Suprapubic skin (tissue), 4 donors: ENCODE data around the gene SPOCK1. TPM values are rescaled to one million over a fixed set of nuclear protein-coding genes. Genes with fewer than 3 reads are reported as not detected.

Experiments
- DNase-seq, 2 donors: peaks; one replicate each; pipeline ENCODE4 v3.0.0-alpha.2; 2019; ENCODE audit warnings: low spot score in 2 of 2
- H3K27ac ChIP-seq: fragments of 200-600 bp; sonication (generic); one replicate; pipeline ENCODE4 v1.5.1; 2019
- H3K27me3 ChIP-seq: fragments of 200-600 bp; sonication (generic); one replicate; pipeline ENCODE4 v1.5.1; 2019
- H3K36me3 ChIP-seq: fragments of 200-600 bp; sonication (generic); one replicate; pipeline ENCODE4 v1.5.1; 2019
- H3K4me1 ChIP-seq: fragments of 200-600 bp; sonication (generic); one replicate; pipeline ENCODE4 v1.5.1; 2019
- H3K4me3 ChIP-seq: fragments of 200-600 bp; sonication (generic); one replicate; pipeline ENCODE4 v1.5.1; 2019; ENCODE audit warnings: mild to moderate bottlenecking
- H3K9me3 ChIP-seq: fragments of 200-600 bp; sonication (generic); one replicate; pipeline ENCODE4 v1.5.1; 2019
- EP300 ChIP-seq: sonication (generic); formaldehyde crosslinking; IDR thresholded peaks from one replicate; pipeline ENCODE4 v1.6.1; 2017; ENCODE audit warnings: antibody characterized with exemption
- POLR2A ChIP-seq, 2 donors: fragments of 450-650 bp; IDR thresholded peaks; one replicate each; pipeline ENCODE4 v1.6.1; 2017; ENCODE audit warnings: antibody characterized with exemption in 2 of 2, mild to moderate bottlenecking in 2 of 2, moderate library complexity in 2 of 2
- POLR2AphosphoS5 ChIP-seq, 3 donors: sonication (generic); formaldehyde crosslinking; IDR thresholded peaks; one replicate each; pipeline ENCODE4 v1.6.1; 2017; ENCODE audit warnings: antibody characterized with exemption in 3 of 3
- WGBS: methylation state at CpG from one replicate; pipeline ENCODE4 v1.1.5; 2018; 5-methylcytosine and 5-hydroxymethylcytosine counted together
- total RNA-seq, 4 donors: library from RNA; depleted of rRNA; stranded (reverse); fragments of >200 nt; gene quantifications; one replicate each; pipeline ENCODE4 v1.1.0, GENCODE V29; 2016
- TF ChIP-seq, protein P1 (sequence below), 2 donors: fragments of 200-600 bp in 1 of 2; fragments of 450-650 bp in 1 of 2; sonication (generic) in 1 of 2; IDR thresholded peaks; one replicate each; pipeline ENCODE4 v1.5.1; 2016 to 2019; ENCODE audit warnings: antibody characterized with exemption in 2 of 2, mild to moderate bottlenecking in 1 of 2, moderate library complexity in 1 of 2

The SPOCK1 gene
- total RNA-seq, 4 donors from 2014 or later: 3.9 to 11.6 (median 5.4) TPM

DNA sequence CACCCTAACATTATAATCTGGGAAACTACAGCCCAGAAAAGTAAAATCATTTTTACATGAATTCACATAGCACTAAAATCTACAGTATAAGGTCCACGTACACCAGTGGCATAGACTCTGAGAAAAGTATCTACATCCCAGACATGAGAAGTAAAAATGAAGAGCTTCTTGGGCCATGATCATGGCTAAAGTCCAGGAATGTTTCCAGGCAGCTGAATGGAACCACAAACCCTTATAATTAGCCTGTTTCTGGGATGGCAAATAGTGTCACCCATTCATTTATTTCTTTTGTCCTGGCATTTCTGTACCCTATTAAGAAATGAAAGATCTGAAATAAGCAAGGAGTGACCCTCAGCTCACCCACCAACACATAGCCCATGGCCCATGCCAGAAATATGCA is 217.9 kb downstream of the SPOCK1 start:
- no peaks in the 10 kb centered on the region for H3K4me1 ChIP-seq
- WGBS: 96% methylated on average over 1 of the region's 1 CpG
- no peak for DNase-seq
- H3K36me3 ChIP-seq: no peaks in the 10 kb centered on the region
- no peaks in the 10 kb centered on the region for H3K9me3 ChIP-seq
- H3K4me3 ChIP-seq: no peak overlapping the region
- H3K27me3 ChIP-seq: no peaks in the 10 kb centered on the region
- TF ChIP-seq, protein P1, sequence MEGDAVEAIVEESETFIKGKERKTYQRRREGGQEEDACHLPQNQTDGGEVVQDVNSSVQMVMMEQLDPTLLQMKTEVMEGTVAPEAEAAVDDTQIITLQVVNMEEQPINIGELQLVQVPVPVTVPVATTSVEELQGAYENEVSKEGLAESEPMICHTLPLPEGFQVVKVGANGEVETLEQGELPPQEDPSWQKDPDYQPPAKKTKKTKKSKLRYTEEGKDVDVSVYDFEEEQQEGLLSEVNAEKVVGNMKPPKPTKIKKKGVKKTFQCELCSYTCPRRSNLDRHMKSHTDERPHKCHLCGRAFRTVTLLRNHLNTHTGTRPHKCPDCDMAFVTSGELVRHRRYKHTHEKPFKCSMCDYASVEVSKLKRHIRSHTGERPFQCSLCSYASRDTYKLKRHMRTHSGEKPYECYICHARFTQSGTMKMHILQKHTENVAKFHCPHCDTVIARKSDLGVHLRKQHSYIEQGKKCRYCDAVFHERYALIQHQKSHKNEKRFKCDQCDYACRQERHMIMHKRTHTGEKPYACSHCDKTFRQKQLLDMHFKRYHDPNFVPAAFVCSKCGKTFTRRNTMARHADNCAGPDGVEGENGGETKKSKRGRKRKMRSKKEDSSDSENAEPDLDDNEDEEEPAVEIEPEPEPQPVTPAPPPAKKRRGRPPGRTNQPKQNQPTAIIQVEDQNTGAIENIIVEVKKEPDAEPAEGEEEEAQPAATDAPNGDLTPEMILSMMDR (IDR thresholded peaks at IDR 0.05): no peak
- TF ChIP-seq POLR2A (IDR thresholded peaks at IDR 0.05): no peak
- no peak for TF ChIP-seq POLR2AphosphoS5 (IDR thresholded peaks at IDR 0.05)
- no peak overlapping the region for H3K27ac ChIP-seq

DNA sequence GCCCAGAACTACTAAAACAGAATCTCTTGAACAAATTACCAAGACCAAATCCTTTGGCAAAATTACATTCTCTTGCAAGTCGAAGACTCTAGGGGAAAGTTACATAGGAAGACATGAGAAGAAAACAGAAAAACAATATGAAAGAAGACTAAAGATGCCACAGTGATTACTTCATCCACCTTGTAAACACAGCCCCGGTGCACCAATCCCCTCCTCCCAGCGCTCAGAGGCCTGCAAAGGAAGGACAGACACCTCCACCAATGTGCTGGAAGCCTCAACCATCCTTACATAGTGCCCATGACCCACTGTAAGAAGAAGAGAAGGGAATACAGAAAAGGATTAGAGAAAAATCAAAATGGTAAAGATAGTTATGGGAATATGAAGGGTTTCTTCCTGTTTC is 218.5 kb downstream of the SPOCK1 start:
- no peak overlapping the region for H3K27ac ChIP-seq
- DNase-seq: no peak
- H3K27me3 ChIP-seq: no peaks in the 10 kb centered on the region
- no peak overlapping the region for H3K4me3 ChIP-seq
- no peaks in the 10 kb centered on the region for H3K4me1 ChIP-seq
- WGBS: 66% methylated on average over 3 of the region's 3 CpGs
- H3K36me3 ChIP-seq: no peaks in the 10 kb centered on the region
- no peaks in the 10 kb centered on the region for H3K9me3 ChIP-seq
- no peak for TF ChIP-seq POLR2A (IDR thresholded peaks at IDR 0.05)
- TF ChIP-seq, protein P1 (IDR thresholded peaks at IDR 0.05): no peak
- TF ChIP-seq POLR2AphosphoS5 (IDR thresholded peaks at IDR 0.05): no peak
- TF ChIP-seq EP300: no peak

DNA sequence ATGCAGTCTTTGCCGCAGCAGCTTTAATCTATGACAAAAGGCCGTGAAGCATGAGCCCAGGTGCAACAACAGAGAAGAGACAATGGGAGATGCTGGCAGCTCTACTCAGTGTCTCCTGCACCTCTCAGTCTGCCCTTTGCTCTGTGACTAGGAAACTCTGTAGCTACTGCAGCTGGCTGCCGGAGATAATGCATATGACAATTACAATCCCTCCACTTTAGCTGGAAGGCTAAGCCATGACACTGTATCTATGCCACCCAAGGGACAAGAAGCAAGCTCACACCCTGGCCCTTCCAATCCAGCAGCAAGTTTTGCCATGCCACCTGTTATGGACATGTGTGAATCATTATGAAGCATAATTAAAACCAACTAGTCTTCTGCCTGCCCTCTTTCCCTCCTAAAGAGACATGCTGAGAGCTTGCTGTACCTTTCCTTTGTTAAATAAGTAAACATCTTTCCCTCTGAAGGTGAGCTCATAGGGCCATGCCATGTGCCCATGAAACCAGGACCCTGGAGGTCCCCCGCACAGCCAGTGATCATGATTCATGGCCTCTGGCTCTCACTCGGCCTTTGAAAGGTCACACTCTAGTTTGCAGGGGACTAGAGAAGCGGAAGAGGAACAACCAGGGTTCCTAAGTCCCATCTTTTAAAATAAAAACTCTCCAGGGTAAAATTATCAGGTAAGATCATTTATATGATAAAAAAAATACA is 219.4 kb downstream of the SPOCK1 start:
- no peaks in the 10 kb centered on the region for H3K4me1 ChIP-seq
- DNase-seq: no peak
- H3K9me3 ChIP-seq: no peaks in the 10 kb centered on the region
- 89% methylated on average over 6 of the region's 6 CpGs for WGBS
- H3K27me3 ChIP-seq: no peaks in the 10 kb centered on the region
- no peak for TF ChIP-seq EP300
- TF ChIP-seq, protein P1 (IDR thresholded peaks at IDR 0.05): no peak
- no peak overlapping the region for H3K4me3 ChIP-seq
- no peaks in the 10 kb centered on the region for H3K36me3 ChIP-seq
- no peak overlapping the region for H3K27ac ChIP-seq

DNA sequence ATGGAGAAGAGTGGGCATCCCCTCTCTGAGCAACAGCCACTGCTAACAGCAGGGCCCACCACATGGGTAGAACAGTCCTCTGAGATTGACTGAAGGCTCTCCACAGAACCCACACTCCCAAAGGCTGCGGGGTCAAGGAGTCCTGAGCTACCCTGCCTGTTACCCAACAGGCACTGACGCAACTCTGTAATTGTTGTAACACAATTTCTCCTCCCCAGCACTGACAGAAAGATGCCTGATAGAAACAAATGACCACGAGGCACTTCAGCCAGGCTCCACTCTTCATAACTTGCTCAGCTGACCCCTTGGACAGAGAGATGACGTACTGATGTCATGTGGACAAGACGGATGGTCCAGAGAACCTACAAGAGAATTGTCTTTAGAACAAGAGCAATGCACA is 220.7 kb downstream of the SPOCK1 start:
- TF ChIP-seq, protein P1 (IDR thresholded peaks at IDR 0.05): no peak
- TF ChIP-seq POLR2A (IDR thresholded peaks at IDR 0.05): no peak
- TF ChIP-seq EP300: no peak
- TF ChIP-seq POLR2AphosphoS5 (IDR thresholded peaks at IDR 0.05): no peak
- WGBS: 98% methylated on average over 5 of the region's 5 CpGs
- Histone ChIP-seq H3K9me3 (no peaks in the 10 kb centered on the region), H3K27ac (no peak overlapping the region), H3K27me3 (no peaks in the 10 kb centered on the region), H3K4me1 (no peaks in the 10 kb centered on the region), H3K4me3 (no peak overlapping the region), H3K36me3 (no peaks in the 10 kb centered on the region)
- DNase-seq: no peak

DNA sequence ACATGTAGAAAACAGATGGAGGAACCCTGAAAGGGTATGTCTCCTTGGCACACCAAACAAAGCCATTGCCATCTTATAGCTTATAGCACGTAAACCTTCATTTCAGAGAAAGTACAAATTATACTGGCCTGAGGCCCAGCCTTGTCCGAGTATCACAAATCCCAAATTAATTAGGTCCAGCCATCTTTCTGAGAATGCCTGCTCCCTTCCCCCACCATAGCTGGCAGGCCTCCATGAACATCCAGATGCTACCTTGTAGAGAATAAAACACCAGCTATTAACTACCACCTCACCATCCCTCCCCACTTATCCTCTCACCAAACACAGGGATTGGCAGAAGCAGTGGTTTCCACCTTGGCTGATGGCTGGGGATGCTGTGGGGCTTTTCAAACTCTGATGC is 224.0 kb downstream of the SPOCK1 start:
- H3K9me3 ChIP-seq: no peaks in the 10 kb centered on the region
- no peaks in the 10 kb centered on the region for H3K36me3 ChIP-seq
- WGBS: 63% methylated on average over 2 of the region's 2 CpGs
- no peaks in the 10 kb centered on the region for H3K4me1 ChIP-seq
- H3K27ac ChIP-seq: no peak overlapping the region
- H3K27me3 ChIP-seq: no peaks in the 10 kb centered on the region
- TF ChIP-seq POLR2A (IDR thresholded peaks at IDR 0.05) (no peak), POLR2AphosphoS5 (IDR thresholded peaks at IDR 0.05) (no peak), EP300 (no peak)
- TF ChIP-seq, protein P1 (IDR thresholded peaks at IDR 0.05): no peak
- no peak overlapping the region for H3K4me3 ChIP-seq
- DNase-seq: no peak
